Ureter (tissue), 1 donor: ENCODE data around the gene ORC5. TPM values are rescaled to one million over a fixed set of nuclear protein-coding genes. Genes with fewer than 3 reads are reported as not detected.
"Not testable (repeated sequence)": the region's sequence is repeated elsewhere in the genome, so short reads cannot be mapped to it uniquely, and the experiment has no call there.

Source experiments
- DNase-seq: peaks from one replicate; pipeline ENCODE4 v3.0.0-alpha.2; 2020; ENCODE audit warnings: low spot score
- total RNA-seq: library from RNA; stranded (reverse); gene quantifications from one replicate; pipeline ENCODE4 v1.2.4, GENCODE V29; 2023
- donor health status: DM: yes; HTN: yes; CAD: no.

Gene ORC5
- total RNA-seq, 1 donor from 2014 or later = 26.4 TPM

DNA sequence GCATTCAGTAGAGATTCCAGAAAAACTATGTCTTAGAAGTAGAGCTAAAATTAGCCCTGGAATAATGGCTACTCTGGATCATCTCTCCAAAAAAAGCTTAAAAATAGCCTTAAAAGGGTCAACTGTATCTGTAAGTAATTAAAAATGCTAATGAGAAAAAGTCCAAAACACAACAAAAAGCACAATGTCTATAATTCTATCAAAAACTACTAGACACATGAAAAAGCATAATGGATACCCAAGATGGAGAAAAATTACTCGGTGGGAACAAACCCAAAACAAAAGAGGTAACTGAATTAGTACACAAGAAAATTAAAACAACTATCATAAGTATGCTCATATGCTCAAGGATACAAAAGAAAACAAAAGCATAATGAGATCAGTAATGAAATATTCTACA lies 15.4 kb downstream of the ORC5 start:
- no peak for DNase-seq

DNA sequence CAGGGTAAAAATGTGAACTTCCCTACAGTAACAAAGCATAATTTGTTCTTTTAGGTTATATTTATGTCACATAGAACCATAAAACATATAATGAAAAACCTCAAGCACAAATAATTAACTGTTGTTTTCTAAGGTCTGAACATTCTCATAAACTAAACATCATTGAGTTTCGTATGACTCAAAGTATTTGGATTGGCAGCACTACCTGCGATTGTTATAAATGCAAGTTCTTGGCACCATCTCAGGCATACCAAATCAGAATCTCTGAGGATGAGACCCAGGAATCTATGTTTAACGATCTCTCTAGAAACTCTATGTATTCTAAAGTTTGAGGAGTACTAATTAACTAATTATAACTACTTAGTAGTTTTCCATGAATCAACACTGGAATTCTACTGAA lies 22.5 kb downstream of the ORC5 start:
- no peak for DNase-seq

DNA sequence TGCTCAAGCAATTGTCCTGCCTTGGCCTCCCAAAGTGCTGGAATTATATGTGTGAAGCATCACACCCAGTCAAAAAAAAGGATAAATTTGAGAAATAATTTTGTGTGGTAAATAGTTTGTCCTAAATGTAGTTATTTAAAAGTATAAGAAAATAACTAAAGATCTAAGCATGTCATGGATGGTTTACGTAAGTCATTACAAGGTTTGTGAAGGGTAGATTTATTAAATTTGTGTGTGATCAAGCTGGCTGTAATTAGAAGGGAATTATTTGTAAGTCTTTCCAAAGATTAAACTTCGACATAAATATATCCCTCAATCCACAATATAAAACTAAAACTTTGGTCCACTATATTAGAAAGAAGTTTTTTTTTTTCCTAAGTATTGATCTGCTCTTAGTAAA lies 28.6 kb downstream of the ORC5 start:
- no peak for DNase-seq

DNA sequence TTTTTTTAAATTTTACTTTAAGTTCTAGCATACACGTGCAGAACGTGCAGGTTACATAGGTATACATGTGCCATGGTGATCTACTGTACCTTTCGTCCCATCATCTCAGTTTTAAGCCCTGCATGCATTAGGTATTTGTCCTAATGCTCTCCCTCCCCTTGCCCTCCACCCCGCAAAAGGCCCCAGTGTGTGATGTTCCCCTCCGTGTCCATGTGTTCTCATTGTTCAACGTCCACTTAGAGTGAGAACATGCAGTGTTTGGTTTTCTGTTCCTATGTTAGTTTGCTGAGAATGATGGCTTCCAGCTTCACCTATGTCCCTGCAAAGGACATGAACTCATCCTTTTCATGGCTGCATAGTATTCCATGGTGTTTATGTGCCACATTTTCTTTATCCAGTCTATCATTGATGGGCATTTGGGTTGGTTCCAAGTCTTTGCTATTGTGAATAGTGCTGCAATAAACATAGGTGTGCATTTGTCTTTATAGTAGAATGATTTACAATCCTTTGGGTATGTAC lies 30.2 kb downstream of the ORC5 start:
- not testable (repeated sequence) for DNase-seq

DNA sequence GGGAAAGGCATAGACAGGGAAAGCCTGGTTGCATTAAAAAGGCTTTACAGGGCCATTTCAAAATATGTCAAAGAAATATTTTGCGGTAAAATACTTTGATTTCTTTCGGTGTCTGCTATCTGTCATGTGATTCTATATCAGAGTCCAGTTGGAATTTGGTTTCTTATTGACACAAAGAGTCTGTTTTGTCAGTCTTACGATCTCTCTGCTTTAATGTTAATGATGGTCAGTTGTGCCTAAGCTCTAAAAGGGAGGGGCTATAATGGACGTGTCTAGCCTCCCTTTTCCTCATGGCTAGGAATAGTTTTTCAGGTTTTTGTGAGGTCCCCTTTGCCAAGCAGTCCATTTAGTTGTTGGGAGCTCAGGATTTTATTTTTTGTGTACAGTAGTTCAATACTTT lies 31.5 kb downstream of the ORC5 start:
- no peak for DNase-seq

DNA sequence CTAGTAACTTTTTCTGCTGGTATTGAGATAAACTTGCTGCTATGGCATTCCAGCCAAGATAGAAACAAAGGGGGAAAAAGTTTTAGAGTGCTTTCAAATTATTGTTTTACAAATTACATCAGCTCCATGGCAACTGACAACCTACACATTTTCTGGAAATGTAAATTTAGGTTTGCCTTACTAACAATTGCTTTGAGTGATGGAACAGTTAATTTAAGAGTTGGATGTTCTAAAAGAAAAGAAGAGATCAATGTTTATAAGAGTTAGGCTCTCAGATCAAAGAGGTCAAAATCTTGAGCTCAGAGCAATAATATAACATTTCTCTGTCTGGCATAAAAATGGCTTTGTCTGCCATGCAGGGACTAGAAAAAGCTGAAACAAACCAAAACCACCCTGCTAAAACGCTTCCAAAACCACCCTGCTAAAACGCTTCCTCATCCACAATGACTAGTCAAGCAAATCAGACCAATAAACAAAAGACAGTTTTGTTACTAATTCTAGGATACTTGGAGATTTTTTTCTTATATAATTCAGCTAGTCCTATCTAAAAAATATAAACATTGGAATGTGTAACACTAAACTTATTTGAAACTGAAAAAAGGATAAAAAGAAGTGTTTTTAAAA lies 32.3 kb downstream of the ORC5 start:
- DNase-seq = no peak

DNA sequence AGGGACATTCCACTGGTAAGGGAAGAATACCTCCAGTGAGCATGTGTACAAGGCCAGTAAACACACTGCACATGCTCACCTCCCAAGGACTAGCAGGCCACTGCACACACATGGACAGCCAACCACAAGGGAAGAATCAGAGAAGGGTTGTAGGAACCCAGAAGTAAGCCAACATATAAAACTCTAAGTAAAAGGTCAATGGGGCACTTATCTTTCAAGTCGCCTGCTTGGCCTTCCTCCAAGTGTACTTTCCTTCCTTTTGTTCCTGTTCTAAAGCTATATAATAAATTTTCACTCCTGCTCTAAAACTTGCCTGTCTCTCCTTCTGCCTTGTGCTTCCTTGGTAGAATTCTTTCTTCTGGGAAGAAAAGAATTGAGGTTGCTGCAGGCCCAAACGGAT lies 33.0 kb downstream of the ORC5 start:
- DNase-seq = no peak

DNA sequence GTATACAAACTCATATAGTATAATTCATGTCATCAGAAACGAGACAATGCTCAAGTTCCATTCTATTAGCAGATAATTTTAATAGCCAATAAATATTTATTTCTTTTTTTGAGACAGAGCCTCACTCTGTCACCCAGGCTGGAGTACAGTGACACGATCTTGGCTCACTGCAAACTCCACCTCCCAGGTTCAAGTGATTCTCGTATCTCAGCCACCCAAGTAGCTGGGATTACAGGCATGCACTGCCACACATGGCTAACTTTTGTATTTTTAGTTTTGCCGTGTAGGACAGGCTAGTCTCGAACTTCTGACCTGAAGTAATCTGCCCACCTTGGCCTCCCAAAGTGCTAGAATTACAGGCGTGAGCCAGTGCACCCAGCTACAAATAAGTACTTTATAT lies 45.7 kb downstream of the ORC5 start:
- no peak for DNase-seq

DNA sequence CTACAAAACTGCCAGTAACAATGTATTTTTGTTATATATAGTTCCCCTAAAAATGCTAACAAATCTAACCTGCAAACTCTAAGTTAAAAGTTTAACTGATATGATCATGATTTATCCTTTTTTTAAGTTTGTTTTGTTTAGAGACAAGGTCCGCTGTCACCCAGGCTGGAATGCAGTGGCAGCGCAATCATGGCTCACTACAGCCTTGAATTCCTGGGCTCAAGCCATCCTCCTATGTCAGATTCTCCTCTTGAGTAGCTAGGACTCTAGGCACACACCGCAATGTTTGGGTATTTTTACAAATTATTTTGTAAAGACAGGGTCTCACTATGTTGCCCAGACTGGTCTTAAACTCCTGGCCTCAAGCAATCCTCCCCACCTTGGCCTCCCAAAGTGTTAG lies 46.6 kb downstream of the ORC5 start:
- no peak for DNase-seq

DNA sequence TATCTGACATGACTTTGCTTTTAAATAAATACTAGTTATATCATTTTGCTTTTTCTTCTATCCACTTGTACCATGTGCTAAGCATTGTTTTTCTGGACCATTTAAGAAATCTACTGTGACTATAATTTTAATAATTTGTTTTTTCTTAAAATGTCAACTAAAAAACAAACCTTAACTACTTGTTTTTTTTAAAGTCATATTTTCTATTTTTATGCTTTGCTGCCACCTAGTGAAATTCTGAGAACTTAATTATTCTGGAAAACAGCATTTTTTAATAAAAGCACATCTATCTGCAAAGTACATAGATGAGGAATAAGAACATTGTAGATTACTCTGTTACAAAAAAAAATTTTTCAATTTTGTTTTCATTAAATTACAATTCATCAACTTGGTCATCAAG lies 47.4 kb downstream of the ORC5 start:
- DNase-seq = no peak

DNA sequence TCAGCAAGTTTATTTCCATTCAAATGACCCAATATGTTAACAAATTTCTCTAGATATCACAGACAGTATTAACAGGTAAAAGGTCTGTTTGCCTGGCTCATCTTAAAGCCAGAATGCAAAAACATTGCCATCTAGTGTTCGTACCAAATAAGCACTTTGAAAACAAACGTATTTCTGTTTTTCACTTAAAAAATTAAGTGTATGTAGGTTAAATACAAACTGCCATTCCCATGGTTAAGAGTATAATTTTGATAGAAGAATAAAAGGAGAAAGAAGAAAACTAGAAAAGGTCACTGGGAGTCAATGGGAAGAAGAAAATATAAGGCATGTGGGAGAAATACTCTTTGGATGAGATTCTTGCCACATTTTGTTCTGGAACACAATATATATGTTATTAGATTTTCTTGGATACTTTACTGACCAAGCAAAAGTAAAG lies 51.0 kb downstream of the ORC5 start:
- no peak for DNase-seq

DNA sequence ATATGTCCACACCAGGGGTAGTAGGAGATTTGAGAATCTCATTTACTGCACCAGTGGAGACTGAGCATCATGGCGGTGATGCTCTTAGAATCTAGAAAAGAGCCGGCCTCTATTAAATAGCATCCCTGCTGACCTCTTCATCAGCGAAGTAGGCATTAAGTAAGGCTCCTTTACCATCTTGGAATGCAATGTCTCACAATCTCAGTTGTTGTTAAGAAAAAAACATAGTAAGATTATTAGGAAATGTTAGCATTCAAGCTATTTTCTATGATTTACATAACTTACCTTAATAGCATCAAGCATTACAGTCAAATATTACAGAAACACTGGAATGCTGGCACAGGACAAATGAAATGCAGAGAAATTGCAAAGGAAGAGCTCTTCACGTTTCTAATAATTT lies 54.5 kb downstream of the ORC5 start:
- DNase-seq = no peak

DNA sequence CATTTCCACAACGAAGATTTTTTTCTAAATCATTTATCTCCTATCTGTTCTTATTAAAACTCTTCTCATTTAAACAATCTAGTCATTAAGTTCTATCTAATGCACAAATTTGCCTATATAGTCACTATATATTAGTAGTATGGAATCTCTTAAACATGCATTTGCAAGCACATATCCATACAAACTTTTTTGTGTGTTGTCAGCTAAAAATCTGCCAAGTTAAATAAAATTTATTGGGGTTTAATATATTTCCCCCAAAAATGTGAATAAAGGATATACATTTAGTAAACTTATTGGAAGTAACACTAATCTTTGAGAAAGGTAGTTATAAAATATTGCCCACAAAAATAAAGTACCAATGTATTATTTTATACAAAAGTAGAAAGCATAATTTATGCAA lies 55.3 kb downstream of the ORC5 start:
- no peak for DNase-seq

DNA sequence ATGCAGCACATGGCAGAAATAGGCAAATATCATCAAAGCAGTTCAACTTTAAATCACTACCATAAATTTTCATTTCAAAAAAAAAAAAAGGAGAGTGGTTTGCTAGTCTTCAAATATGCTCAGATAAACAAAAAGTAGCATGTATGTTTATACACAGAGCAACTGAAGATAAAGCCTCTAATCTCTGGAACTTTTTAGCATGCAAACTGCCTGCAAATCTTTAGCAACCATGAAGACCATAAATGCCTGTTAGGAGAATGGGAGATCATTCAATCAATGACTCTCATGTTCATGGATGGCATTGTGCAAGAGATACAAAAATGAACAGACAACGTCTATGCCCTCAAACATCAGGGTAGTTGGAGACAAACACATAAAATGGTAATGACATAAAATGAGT lies 57.3 kb downstream of the ORC5 start:
- no peak for DNase-seq

DNA sequence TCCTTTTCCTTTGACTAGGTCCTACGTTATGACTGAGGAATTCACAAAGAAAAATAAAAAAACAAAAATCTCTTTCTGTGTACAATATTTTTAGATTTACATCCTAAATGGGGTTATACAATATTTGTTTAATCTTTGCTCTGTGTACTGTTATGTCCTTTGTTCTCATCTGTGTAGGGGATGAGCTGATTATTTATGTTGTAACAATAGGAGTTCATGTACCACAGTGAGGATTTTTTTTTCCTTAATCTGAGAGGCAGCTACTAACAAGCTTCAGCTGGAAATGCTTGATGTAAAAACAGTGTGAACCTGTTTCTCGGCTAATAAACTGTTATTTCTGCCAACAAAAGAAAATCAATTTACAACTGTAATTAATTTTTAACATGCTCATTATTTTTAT lies 58.0 kb downstream of the ORC5 start:
- DNase-seq = no peak

DNA sequence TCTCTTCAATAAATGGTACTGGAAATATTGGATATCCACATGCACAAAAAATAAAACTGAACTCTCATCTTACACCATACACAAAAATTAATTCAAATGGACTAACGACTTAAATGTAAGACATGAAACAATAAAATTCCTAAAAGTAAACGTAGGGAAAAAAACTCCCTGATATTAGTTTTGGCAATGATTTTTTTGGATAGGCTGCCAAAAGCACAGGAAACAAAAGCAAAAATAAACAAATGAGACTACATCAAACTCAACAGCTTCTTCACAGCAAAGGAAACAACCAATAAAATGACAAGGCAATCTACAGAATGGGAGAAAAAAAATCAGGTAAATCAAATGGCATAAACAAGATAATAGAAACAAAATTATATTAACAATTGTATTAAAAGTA lies 65.7 kb downstream of the ORC5 start:
- no peak for DNase-seq

DNA sequence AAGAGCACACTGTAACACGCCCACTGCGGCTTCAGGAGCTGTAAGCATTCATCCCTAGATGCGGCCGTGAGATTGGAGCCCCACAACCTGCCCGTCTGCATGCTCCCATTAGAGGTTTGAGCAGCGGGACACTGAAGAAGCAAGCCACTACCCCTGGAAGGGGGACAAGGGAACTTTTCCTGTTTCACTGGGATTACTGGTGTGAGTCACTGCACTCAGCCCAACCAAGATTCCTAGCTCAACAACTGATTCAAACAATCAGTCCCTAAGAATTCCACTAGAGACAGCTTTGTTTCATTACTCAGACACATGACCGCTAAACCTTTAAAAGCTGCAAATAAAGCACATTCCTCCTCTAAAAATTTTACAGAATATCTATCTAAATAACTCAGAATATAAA lies 69.8 kb downstream of the ORC5 start:
- no peak for DNase-seq

DNA sequence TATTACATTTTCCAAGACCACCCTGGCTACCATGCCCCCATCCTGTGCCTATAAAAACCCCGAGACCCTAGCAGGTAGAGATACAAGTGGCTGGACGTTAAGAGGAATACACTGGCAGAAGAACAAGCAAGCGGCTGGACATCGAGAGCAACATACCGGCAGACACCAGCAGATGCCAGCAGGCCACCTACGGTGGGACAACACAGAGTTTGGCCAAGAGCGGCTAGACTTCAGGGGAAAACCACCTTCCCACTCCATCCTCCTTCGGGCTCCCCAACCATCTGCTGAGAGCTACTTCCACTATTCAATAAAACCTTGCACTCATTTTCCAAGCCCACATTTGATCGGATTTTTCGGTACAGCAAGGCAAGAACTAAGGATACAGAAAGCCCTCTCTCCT lies 70.3 kb downstream of the ORC5 start:
- no peak for DNase-seq

DNA sequence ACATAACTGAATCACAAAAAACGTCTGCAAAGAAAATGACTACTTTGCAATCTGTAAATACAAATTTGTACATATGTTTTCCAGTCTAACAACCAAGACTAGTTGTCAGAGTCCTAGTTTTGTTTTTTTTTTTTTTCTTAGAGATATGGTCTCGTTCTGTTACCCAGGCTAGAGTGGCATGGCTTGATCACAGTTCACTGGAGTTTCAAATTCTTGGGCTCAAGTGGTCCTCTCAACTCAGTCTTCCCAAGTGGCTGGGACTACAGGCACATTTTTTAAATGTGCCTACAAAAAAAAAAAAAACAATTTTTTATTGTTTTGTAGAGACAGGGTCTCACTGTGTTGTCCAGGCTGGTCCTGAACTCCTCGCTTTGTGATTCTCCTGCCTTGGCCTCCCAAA lies 70.8 kb downstream of the ORC5 start:
- DNase-seq = no peak

DNA sequence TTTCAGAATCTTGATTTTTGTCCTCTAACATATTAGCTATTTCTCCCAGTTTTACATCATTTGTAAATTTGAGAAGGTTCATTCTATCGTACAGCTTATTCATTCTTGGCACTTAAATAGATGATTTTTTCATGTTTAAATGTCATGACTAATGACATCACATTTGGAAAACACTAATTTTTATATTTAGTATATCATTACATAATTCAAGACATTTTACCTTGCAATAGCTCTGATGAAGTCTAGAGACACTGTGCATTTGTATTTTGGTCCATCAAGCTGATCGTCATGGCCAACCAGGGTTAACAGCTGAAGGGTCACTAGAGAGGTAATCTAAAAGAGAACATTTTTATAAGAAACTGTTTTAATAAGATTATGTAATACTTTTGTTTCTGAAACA lies 71.3 kb downstream of the ORC5 start:
- DNase-seq = no peak

DNA sequence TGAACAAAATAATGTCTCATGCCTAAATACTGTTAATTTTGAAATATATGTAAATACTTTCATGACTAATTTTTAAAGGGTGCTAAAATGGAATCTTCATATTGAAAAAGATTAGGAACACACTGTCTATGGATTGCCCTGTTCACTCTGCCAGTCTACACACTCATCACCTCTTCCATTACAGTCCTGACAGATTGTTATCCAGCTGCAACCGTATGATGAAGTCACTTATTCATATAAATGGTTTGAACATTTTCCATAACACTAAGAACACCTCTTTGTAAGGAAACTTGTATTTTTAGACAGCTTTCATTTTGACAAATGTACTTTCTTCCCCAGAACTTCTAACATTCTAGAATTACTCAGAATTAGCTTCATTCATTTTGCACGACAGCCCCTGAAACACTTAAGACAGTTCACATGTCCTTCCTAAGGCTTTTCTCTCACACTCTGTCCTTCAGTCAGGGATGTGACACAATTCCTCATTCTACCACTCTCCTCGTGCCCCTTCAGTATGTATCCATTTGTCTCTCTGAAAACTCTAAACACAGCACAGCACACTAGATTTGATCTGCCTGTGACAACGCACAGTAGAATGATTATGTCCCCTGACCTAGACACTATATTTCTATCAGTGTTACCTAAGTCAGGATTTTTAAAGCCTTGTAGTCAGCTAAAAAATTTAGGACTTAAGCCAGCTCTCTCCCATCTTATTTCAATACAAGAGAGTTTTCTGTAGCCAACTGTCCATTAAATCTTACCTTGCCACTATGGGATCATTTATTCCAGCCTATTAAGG lies 71.9 kb downstream of the ORC5 start:
- no peak for DNase-seq

DNA sequence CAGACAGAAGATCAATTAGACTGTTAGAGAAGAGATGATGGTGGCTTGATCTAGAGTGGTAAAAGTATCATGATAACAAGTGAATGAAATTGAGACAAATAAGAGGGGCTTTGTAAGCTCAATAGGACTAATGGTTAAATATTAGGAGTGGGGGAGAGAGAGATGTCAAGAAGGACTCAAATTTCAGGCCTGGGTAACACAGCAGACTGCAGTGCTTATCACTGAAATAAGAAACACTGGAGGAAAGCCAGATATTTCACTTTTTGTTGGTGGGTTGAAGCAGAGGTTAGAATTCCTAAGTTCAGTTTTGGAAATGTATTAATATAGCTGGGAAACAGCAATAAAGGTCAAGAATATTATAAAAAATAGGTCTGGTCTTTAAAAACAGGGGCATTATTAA lies 74.6 kb downstream of the ORC5 start:
- DNase-seq = no peak

DNA sequence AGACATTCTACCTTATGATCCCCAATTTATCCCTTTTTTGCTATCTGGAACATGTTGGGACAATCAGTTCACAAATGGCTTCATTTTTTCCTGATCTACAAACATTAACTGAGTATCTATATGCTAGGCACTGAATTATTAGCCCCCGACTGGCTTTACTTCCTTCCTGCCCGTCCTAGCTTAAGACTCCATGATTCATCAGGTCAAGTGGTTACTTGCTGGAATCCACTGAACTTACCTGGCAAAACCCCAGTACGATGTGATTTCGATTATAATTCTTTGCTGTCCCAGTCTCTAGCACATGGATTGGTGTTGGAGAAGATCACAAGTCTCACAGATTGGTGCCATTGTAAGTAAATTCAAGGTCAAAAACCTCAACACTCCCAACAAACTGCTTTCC lies 77.1 kb downstream of the ORC5 start:
- DNase-seq = no peak

DNA sequence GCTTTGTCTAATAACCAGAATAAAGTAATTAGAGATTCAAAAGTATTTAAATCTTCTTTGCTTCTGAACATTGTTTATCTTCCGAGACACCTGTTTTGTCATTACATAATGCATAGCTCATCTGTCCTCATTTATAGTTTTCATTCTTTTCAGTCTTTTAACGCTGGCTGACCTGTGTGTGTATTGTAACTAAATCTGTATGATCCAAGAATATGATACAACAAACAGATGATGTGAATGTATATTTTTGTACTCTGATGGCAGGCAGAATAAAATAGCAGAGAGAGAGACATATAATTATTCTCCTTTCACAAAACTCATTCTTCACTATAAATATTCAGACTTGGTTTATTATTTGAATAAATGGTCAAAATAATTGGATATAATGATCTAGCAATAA lies 80.6 kb downstream of the ORC5 start:
- DNase-seq = no peak
